SK-N-SH treated with all-trans-retinoic acid at 6 μM for 48 hours (cell line): Measurements from ENCODE around the gene CACNA2D2.

Experiments used
- CSRNP3 ChIP-seq: fragments of 250-450 bp; sonication (Bioruptor Pico); IDR thresholded peaks from 2 replicates; pipeline ENCODE4 v1.5.1; 2021; ENCODE audit warnings: mild to moderate bottlenecking, moderate library complexity
- PATZ1 ChIP-seq: fragments of 250-450 bp; sonication (Bioruptor Pico); IDR thresholded peaks from 2 replicates; pipeline ENCODE4 v1.8.0; 2020; ENCODE audit warnings: mild to moderate bottlenecking, moderate library complexity, borderline replicate concordance
- ZC3H10 ChIP-seq: fragments of 250-450 bp; sonication (Bioruptor Pico); IDR thresholded peaks from 2 replicates; pipeline ENCODE4 v1.5.1; 2021; ENCODE audit warnings: mild to moderate bottlenecking, moderate library complexity
- ZNF70 ChIP-seq: fragments of 450-650 bp; formaldehyde crosslinking; IDR thresholded peaks from 2 replicates; pipeline ENCODE4 v1.5.0; 2020; ENCODE audit warnings: mild to moderate bottlenecking, moderate library complexity
- ZNF8 ChIP-seq: fragments of 450-650 bp; formaldehyde crosslinking; IDR thresholded peaks from 2 replicates; pipeline ENCODE4 v1.5.0; 2020; ENCODE audit warnings: mild to moderate bottlenecking, moderate library complexity

- TF ChIP-seq ZC3H10, result no peak
- TF ChIP-seq PATZ1 (CRISPR knock-in tag), result no peak
- TF ChIP-seq CSRNP3 (CRISPR knock-in tag), result no peak
- no peak for TF ChIP-seq ZNF70
- TF ChIP-seq ZNF8 (CRISPR knock-in tag), result no peak
Observed at GRCh38 chr3:50493623-50494022, 9.8 kb downstream of the CACNA2D2 start.
